ENCODE data around the gene PTPRG.

The PTPRG gene

DNA sequence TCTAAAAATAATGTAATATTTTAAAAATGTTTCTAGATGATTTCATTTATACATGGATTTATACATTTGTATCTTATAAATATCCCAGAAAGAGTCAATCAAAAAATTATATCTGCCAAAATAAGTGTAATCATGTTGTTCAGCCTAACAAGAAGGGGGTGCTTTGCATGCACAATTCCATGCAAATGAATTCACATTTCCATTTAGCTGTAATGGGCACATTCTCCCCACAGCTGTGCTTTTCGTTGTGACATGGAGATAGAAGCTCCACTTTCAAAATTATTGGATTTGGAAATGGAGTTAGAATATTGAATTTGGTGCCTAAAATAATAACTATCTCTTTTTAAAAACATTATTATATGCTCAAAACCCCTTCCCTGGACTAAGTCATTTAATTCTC, 270.6 kb downstream of the PTPRG start:
- Histone ChIP-seq H3K27ac (ENCODE audit: poor library complexity, severe bottlenecking) (no peak overlapping the region), H3K4me3 (ENCODE audit: severe bottlenecking) (no peak overlapping the region), H3K27me3 (ENCODE audit: insufficient read depth, poor library complexity, severe bottlenecking) (no peaks in the 10 kb centered on the region), H3K9me3 (ENCODE audit: severe bottlenecking) (no peaks in the 10 kb centered on the region), H3K4me1 (ENCODE audit: insufficient read depth, poor library complexity, severe bottlenecking) (no peaks in the 10 kb centered on the region), H3K36me3 (ENCODE audit: low read depth) (no peaks in the 10 kb centered on the region)
- DNase-seq (ENCODE audit: low spot score) (no peak), ATAC-seq (ENCODE audit: low read depth) (no peak)
- TF ChIP-seq, protein P1, sequence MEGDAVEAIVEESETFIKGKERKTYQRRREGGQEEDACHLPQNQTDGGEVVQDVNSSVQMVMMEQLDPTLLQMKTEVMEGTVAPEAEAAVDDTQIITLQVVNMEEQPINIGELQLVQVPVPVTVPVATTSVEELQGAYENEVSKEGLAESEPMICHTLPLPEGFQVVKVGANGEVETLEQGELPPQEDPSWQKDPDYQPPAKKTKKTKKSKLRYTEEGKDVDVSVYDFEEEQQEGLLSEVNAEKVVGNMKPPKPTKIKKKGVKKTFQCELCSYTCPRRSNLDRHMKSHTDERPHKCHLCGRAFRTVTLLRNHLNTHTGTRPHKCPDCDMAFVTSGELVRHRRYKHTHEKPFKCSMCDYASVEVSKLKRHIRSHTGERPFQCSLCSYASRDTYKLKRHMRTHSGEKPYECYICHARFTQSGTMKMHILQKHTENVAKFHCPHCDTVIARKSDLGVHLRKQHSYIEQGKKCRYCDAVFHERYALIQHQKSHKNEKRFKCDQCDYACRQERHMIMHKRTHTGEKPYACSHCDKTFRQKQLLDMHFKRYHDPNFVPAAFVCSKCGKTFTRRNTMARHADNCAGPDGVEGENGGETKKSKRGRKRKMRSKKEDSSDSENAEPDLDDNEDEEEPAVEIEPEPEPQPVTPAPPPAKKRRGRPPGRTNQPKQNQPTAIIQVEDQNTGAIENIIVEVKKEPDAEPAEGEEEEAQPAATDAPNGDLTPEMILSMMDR (IDR thresholded peaks at IDR 0.05; ENCODE audit: poor library complexity, severe bottlenecking): no peak

DNA sequence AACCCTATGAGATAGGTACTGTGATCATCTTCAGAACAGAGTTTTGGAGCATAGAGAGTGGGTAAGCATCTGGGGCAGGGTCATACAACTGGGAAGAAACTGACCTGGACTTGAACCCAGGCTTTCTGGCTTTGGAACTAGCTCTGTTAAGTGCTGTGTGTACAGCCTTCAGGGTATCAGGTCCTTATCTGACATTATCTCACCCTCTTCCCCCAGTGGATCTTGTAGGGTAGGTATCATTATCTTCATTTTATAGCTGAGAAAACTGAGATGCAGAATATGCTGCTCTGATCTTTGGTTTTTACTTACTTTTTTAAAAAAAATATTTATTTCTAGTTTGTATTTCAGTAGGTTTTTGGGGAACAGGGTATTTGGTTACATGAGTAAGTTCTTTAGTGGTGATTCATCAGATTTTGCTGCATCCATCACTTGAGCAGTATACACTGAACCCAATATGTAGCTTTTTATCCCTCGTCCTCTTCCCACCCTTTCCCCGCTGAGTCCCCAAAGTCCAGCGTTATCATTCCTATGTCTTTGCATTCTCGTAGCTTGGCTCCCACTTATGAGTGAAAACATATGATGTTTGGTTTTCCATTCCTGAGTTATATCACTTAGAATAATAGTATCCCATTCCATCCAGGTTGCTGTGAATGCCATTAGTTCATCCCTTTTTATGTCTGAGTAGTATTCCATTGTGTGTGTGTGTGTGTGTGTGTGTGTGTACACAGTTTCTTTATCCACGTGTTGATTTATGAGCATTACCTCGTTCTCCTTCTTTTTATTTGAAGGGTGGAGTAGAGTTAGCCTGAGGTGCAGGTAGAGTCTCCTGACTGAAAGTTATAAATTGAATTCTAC, 271.2 kb downstream of the PTPRG start:
- no peak overlapping the region for H3K4me3 ChIP-seq (ENCODE audit: severe bottlenecking)
- no peaks in the 10 kb centered on the region for H3K9me3 ChIP-seq (ENCODE audit: severe bottlenecking)
- ATAC-seq (ENCODE audit: low read depth) (no peak), DNase-seq (ENCODE audit: low spot score) (no peak)
- no peaks in the 10 kb centered on the region for H3K4me1 ChIP-seq (ENCODE audit: insufficient read depth, poor library complexity, severe bottlenecking)
- H3K27ac ChIP-seq (ENCODE audit: poor library complexity, severe bottlenecking): no peak overlapping the region
- no peaks in the 10 kb centered on the region for H3K36me3 ChIP-seq (ENCODE audit: low read depth)
- TF ChIP-seq, protein P1 (IDR thresholded peaks at IDR 0.05; ENCODE audit: poor library complexity, severe bottlenecking): no peak
- H3K27me3 ChIP-seq (ENCODE audit: insufficient read depth, poor library complexity, severe bottlenecking): no peaks in the 10 kb centered on the region

DNA sequence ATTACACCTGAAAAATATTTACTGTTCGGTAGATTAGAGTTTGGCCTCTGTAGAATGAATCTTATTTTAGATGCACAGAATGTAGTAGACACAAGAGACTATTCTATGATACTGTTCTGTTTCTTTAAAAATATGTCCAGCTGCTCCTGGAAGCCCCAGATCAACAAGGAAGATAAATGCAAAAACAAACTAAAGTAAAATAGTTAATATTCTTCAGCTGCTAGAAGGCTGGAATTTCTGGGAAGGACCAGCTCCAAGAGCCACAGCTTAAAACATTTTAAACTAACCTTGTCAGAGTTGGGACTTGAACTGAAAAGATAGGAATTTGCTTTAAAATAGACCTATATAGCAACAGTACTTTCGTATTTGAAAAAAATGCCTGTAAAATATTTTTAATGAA, 277.9 kb downstream of the PTPRG start:
- no peaks in the 10 kb centered on the region for H3K27me3 ChIP-seq (ENCODE audit: insufficient read depth, poor library complexity, severe bottlenecking)
- no peak for DNase-seq (ENCODE audit: low spot score)
- no peak for ATAC-seq (ENCODE audit: low read depth)
- H3K27ac ChIP-seq (ENCODE audit: poor library complexity, severe bottlenecking): no peak overlapping the region
- H3K4me1 ChIP-seq (ENCODE audit: insufficient read depth, poor library complexity, severe bottlenecking): no peaks in the 10 kb centered on the region
- no peaks in the 10 kb centered on the region for H3K9me3 ChIP-seq (ENCODE audit: severe bottlenecking)
- H3K4me3 ChIP-seq (ENCODE audit: severe bottlenecking): no peak overlapping the region
- H3K36me3 ChIP-seq (ENCODE audit: low read depth): no peaks in the 10 kb centered on the region
- TF ChIP-seq, protein P1 (IDR thresholded peaks at IDR 0.05; ENCODE audit: poor library complexity, severe bottlenecking): no peak

DNA sequence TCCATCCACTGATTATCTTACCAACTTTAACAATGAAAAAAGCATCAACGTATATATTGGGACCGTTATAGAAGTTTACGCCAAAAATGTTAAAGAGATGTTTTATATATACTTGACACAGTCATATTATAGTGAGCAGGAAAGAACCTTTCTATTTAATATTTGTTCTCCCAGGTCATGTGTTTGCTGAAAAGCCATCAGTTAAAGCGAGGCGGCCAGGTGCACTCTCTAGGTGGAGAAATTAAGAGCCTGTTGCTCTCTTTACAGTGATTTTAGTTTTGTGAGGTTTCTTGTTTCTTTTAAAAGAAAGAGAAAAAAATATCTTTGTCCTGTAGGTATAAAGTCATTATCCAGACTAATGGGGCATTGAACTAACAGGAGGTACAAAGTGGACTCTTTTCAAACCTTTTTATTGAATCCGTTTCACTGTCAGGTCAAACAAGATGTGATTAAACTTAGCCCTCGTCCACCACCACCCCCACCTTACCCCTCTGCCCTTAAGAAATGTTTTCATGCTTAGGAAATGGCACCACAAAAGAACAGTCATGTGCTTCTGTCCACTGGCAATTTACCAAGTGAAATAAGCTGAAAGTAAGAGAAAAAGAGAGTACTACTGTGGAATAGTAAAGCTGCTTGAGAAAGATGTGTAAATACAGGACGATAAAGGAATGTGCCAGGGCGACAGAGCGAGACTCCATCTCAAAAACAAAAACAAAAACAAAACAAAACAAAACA, 279.9 kb downstream of the PTPRG start:
- H3K4me3 ChIP-seq (ENCODE audit: severe bottlenecking): no peak overlapping the region
- no peaks in the 10 kb centered on the region for H3K9me3 ChIP-seq (ENCODE audit: severe bottlenecking)
- no peaks in the 10 kb centered on the region for H3K4me1 ChIP-seq (ENCODE audit: insufficient read depth, poor library complexity, severe bottlenecking)
- no peaks in the 10 kb centered on the region for H3K36me3 ChIP-seq (ENCODE audit: low read depth)
- no peaks in the 10 kb centered on the region for H3K27me3 ChIP-seq (ENCODE audit: insufficient read depth, poor library complexity, severe bottlenecking)
- DNase-seq (ENCODE audit: low spot score): no peak
- no peak overlapping the region for H3K27ac ChIP-seq (ENCODE audit: poor library complexity, severe bottlenecking)
- TF ChIP-seq, protein P1 (IDR thresholded peaks at IDR 0.05; ENCODE audit: poor library complexity, severe bottlenecking): no peak
- no peak for ATAC-seq (ENCODE audit: low read depth)

All from RWPE2 (cell line).